ENCODE data around the gene PCCA. TPM values are rescaled to one million over a fixed set of nuclear protein-coding genes. Genes with fewer than 3 reads are reported as not detected.

PCCA gene
- total RNA-seq, 1 experiment from 2014 or later = 16.1 TPM

GRCh38 chr13:100273138-100273537 is 184.2 kb downstream of the PCCA start:
- no peak for DNase-seq
- BruUV-seq (replicated peaks) = no TSS peak
- CTCF ChIA-PET = no interaction called here
- Histone ChIP-seq H3K79me2 (ENCODE audit: low read depth) (no peaks in the 10 kb centered on the region), H3K9me2 (ENCODE audit: insufficient read depth) (no peaks in the 10 kb centered on the region), H3K27me3 (ENCODE audit: insufficient read depth, low read depth) (no peaks in the 10 kb centered on the region), H3K9me3 (ENCODE audit: insufficient read depth, low read depth) (no peaks in the 10 kb centered on the region), H3K4me1 (replicated peaks; ENCODE audit: insufficient read depth) (no peaks in the 10 kb centered on the region), H2AFZ (no peak overlapping the region), H3F3A (ENCODE audit: insufficient read depth, low read depth) (no peaks in the 10 kb centered on the region), H3K27ac (no peak overlapping the region), H4K20me1 (ENCODE audit: insufficient read depth) (no peaks in the 10 kb centered on the region), H3K36me3 (ENCODE audit: low read depth) (no peaks in the 10 kb centered on the region), H3K4me2 (no peak overlapping the region), H3K4me3 (no peak overlapping the region)
- intact Hi-C loops (cut with micrococcal nuclease; ENCODE audit: unreplicated experiment) = no loop called here
- POLR2A ChIA-PET (ENCODE audit: unreplicated experiment) = no interaction called here
- TF ChIP-seq CTCF (conservative IDR thresholded peaks at IDR 0.05) = no peak
- TF ChIP-seq EZH2 (IDR thresholded peaks at IDR 0.05; ENCODE audit: low read depth) = no peak

GRCh38 chr13:100273552-100273951 is 184.7 kb downstream of the PCCA start:
- no TSS peak for BruUV-seq (replicated peaks)
- Histone ChIP-seq H3K36me3 (ENCODE audit: low read depth) (no peaks in the 10 kb centered on the region), H4K20me1 (ENCODE audit: insufficient read depth) (no peaks in the 10 kb centered on the region), H3K9me2 (ENCODE audit: insufficient read depth) (no peaks in the 10 kb centered on the region), H3K27me3 (ENCODE audit: insufficient read depth, low read depth) (no peaks in the 10 kb centered on the region), H3F3A (ENCODE audit: insufficient read depth, low read depth) (no peaks in the 10 kb centered on the region), H3K9me3 (ENCODE audit: insufficient read depth, low read depth) (no peaks in the 10 kb centered on the region), H3K4me3 (no peak overlapping the region), H3K4me1 (replicated peaks; ENCODE audit: insufficient read depth) (no peaks in the 10 kb centered on the region), H2AFZ (no peak overlapping the region), H3K79me2 (ENCODE audit: low read depth) (no peaks in the 10 kb centered on the region), H3K27ac (no peak overlapping the region), H3K4me2 (no peak overlapping the region)
- no peak for DNase-seq
- intact Hi-C loops (cut with micrococcal nuclease; ENCODE audit: unreplicated experiment) = no loop called here
- TF ChIP-seq CTCF (conservative IDR thresholded peaks at IDR 0.05) = no peak
- TF ChIP-seq EZH2 (IDR thresholded peaks at IDR 0.05; ENCODE audit: low read depth) = no peak
- POLR2A ChIA-PET (ENCODE audit: unreplicated experiment) = no interaction called here
- CTCF ChIA-PET = no interaction called here

GRCh38 chr13:100274942-100275506 is 186.1 kb downstream of the PCCA start:
- POLR2A ChIA-PET (ENCODE audit: unreplicated experiment) = no interaction called here
- intact Hi-C loops (cut with micrococcal nuclease; ENCODE audit: unreplicated experiment) = no loop called here
- H4K20me1 ChIP-seq (ENCODE audit: insufficient read depth) = no peaks in the 10 kb centered on the region
- BruUV-seq (replicated peaks) = no TSS peak
- no peak overlapping the region for H3K27ac ChIP-seq
- no peaks in the 10 kb centered on the region for H3K36me3 ChIP-seq (ENCODE audit: low read depth)
- no peaks in the 10 kb centered on the region for H3K9me3 ChIP-seq (ENCODE audit: insufficient read depth, low read depth)
- no peak overlapping the region for H3K4me2 ChIP-seq
- no peaks in the 10 kb centered on the region for H3K4me1 ChIP-seq (replicated peaks; ENCODE audit: insufficient read depth)
- no peak overlapping the region for H2AFZ ChIP-seq
- CTCF ChIA-PET = no interaction called here
- no peaks in the 10 kb centered on the region for H3K27me3 ChIP-seq (ENCODE audit: insufficient read depth, low read depth)
- no peak for DNase-seq
- no peak overlapping the region for H3K4me3 ChIP-seq
- H3F3A ChIP-seq (ENCODE audit: insufficient read depth, low read depth) = no peaks in the 10 kb centered on the region
- TF ChIP-seq EZH2 (IDR thresholded peaks at IDR 0.05; ENCODE audit: low read depth) (no peak), CTCF (conservative IDR thresholded peaks at IDR 0.05) (no peak)
- H3K9me2 ChIP-seq (ENCODE audit: insufficient read depth) = no peaks in the 10 kb centered on the region
- H3K79me2 ChIP-seq (ENCODE audit: low read depth) = no peaks in the 10 kb centered on the region

All from PC-9 (cell line).